Measurements from ENCODE around the gene PLPPR3.

DNA sequence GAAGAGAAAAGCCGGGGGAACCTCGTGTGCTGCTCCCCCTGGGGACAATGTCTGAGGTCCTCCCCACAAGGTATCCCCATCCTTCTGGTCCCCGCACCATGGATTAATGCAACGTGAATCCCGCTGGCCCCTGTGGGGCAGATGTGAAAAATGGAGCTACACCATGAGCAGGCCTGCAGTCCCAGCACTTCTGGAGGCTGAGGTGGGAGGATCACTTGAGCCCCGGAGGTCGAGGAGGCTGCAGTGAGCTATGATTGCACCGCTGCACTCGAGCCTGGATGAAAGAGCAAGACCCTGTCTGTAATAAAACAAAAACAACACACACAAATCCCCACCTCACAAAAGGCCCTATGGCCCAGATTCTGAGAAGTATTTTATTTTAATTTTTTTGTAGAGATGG is 36.5 kb upstream of the PLPPR3 start:
- TF ChIP-seq, protein P1, sequence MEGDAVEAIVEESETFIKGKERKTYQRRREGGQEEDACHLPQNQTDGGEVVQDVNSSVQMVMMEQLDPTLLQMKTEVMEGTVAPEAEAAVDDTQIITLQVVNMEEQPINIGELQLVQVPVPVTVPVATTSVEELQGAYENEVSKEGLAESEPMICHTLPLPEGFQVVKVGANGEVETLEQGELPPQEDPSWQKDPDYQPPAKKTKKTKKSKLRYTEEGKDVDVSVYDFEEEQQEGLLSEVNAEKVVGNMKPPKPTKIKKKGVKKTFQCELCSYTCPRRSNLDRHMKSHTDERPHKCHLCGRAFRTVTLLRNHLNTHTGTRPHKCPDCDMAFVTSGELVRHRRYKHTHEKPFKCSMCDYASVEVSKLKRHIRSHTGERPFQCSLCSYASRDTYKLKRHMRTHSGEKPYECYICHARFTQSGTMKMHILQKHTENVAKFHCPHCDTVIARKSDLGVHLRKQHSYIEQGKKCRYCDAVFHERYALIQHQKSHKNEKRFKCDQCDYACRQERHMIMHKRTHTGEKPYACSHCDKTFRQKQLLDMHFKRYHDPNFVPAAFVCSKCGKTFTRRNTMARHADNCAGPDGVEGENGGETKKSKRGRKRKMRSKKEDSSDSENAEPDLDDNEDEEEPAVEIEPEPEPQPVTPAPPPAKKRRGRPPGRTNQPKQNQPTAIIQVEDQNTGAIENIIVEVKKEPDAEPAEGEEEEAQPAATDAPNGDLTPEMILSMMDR (conservative IDR thresholded peaks at IDR 0.05) = no peak
- no peak for TF ChIP-seq EZH2 (IDR thresholded peaks at IDR 0.05; ENCODE audit: low read depth)
